Measurements from ENCODE around the gene AOX1. TPM values are rescaled to one million over a fixed set of nuclear protein-coding genes. Genes with fewer than 3 reads are reported as not detected.
"Not testable (repeated sequence)": the region's sequence is repeated elsewhere in the genome, so short reads cannot be mapped to it uniquely, and the experiment has no call there.

Gene AOX1
- total RNA-seq, 2 experiments from 2014 or later, result 0.19 TPM; not detected in 1

- Mint-ChIP-seq H3K4me1 (peaks cover 10% of the 10 kb centered on the region), H3K27ac (no peak overlapping the region), H3K4me3 (no peak overlapping the region), H3K9me3 (no peaks in the 10 kb centered on the region), H3K27me3 (peaks cover 6% of the 10 kb centered on the region), H3K36me3 (no peaks in the 10 kb centered on the region)
- no peak for DNase-seq
These were observed 29.4 kb downstream of the AOX1 start for GRCh38 chr2:200615247-200615646.

- Mint-ChIP-seq H3K4me3 (no peak overlapping the region), H3K4me1 (peaks cover 10% of the 10 kb centered on the region), H3K36me3 (no peaks in the 10 kb centered on the region), H3K27ac (no peak overlapping the region), H3K9me3 (no peaks in the 10 kb centered on the region), H3K27me3 (peaks cover 6% of the 10 kb centered on the region)
- DNase-seq, result no peak
These were observed 30.4 kb downstream of the AOX1 start for GRCh38 chr2:200616193-200616592.

GRCh38 chr2:200616656-200617055 is 30.8 kb downstream of the AOX1 start:
- Mint-ChIP-seq H3K36me3 (no peaks in the 10 kb centered on the region), H3K27ac (no peak overlapping the region), H3K27me3 (peaks cover 6% of the 10 kb centered on the region), H3K4me1 (peaks cover 10% of the 10 kb centered on the region), H3K9me3 (no peaks in the 10 kb centered on the region), H3K4me3 (no peak overlapping the region)
- no peak for DNase-seq

GRCh38 chr2:200617156-200618053 is 31.6 kb downstream of the AOX1 start:
- H3K4me3 Mint-ChIP-seq, result no peak overlapping the region
- H3K9me3 Mint-ChIP-seq, result no peaks in the 10 kb centered on the region
- no peak overlapping the region for H3K27ac Mint-ChIP-seq
- peaks cover 6% of the 10 kb centered on the region for H3K27me3 Mint-ChIP-seq
- peaks cover 10% of the 10 kb centered on the region for H3K4me1 Mint-ChIP-seq
- H3K36me3 Mint-ChIP-seq, result no peaks in the 10 kb centered on the region
- no peak for DNase-seq

- Mint-ChIP-seq H3K36me3 (no peaks in the 10 kb centered on the region), H3K4me3 (no peak overlapping the region), H3K9me3 (no peaks in the 10 kb centered on the region), H3K4me1 (peaks cover 10% of the 10 kb centered on the region), H3K27ac (no peak overlapping the region), H3K27me3 (peaks cover 6% of the 10 kb centered on the region)
- no peak for DNase-seq
These were observed 32.2 kb downstream of the AOX1 start for GRCh38 chr2:200618054-200618419.

DNA sequence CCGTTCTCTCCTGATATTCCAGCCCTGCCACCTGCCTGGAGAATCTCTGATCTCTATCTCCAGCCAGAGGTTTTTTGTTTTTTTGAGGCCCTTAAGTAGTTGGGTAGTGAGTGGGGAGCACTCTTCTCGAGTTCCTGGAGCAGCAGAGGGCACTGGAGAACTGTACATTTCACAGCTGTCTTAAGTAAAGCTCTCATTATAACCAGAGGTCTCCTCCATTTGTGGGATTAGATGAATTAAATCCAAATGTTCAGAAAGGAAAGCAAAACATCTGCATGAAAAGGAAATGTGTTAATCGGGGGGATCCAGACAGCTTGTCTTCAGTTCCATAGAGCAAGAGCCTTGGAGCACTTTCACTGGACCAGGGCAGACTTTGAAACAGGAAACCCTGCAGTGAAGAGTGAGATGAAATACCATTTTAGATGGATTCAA is 32.8 kb downstream of the AOX1 start:
- no peak for DNase-seq
- H3K36me3 Mint-ChIP-seq, result no peaks in the 10 kb centered on the region
- peaks cover 6% of the 10 kb centered on the region for H3K27me3 Mint-ChIP-seq
- no peaks in the 10 kb centered on the region for H3K9me3 Mint-ChIP-seq
- peaks cover 10% of the 10 kb centered on the region for H3K4me1 Mint-ChIP-seq
- H3K27ac Mint-ChIP-seq, result no peak overlapping the region
- no peak overlapping the region for H3K4me3 Mint-ChIP-seq

DNA sequence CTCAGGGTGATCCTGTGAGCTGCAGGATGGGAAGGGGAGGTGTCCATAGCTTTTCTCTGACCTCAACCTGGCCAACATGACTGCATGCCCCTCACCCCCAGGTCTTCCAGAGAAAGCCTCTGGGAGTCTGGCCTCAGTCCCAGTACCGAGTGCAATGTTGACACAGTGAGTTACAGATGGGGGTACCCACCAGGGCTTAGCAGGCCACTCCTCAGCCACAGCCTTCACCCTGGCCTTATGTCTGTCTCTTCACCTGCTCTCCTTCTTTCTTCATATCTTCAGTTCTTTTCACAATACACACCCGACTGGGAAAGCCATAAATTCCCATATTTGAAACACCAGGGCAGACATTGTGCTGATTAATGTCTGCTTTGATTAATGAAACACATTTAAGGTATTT is 33.5 kb downstream of the AOX1 start:
- Mint-ChIP-seq H3K4me3 (no peak overlapping the region), H3K9me3 (no peaks in the 10 kb centered on the region), H3K4me1 (peaks cover 10% of the 10 kb centered on the region), H3K27me3 (peaks cover 5% of the 10 kb centered on the region), H3K36me3 (no peaks in the 10 kb centered on the region), H3K27ac (no peak overlapping the region)
- DNase-seq, result no peak

- no peaks in the 10 kb centered on the region for H3K27me3 Mint-ChIP-seq
- H3K4me1 Mint-ChIP-seq, result peaks cover 10% of the 10 kb centered on the region
- no peaks in the 10 kb centered on the region for H3K36me3 Mint-ChIP-seq
- H3K27ac Mint-ChIP-seq, result no peak overlapping the region
- H3K4me3 Mint-ChIP-seq, result no peak overlapping the region
- H3K9me3 Mint-ChIP-seq, result no peaks in the 10 kb centered on the region
- no peak for DNase-seq
These were observed 35.0 kb downstream of the AOX1 start for GRCh38 chr2:200620606-200621390.

DNA sequence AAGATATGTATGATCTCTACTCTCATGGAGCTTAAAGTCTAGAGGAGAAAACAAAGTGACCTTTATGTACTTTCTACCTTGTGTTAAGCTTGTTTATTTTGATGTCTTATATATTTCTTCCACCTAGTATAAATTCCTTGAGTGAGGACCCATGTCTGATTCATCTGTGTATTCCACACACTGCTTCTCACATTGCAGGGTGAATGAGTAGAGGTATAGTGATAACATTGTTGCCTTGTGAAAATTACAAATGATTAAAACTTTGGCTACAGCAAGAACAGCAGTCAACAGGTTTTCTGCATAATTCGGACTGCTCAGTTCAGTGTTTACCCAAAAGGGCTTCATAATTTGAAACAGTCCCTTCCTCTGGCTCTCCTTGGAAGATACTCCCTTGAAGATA is 36.3 kb downstream of the AOX1 start:
- Mint-ChIP-seq H3K36me3 (no peaks in the 10 kb centered on the region), H3K27ac (no peak overlapping the region), H3K4me3 (no peak overlapping the region), H3K27me3 (no peaks in the 10 kb centered on the region), H3K4me1 (peaks cover 10% of the 10 kb centered on the region), H3K9me3 (no peaks in the 10 kb centered on the region)
- DNase-seq, result no peak

DNA sequence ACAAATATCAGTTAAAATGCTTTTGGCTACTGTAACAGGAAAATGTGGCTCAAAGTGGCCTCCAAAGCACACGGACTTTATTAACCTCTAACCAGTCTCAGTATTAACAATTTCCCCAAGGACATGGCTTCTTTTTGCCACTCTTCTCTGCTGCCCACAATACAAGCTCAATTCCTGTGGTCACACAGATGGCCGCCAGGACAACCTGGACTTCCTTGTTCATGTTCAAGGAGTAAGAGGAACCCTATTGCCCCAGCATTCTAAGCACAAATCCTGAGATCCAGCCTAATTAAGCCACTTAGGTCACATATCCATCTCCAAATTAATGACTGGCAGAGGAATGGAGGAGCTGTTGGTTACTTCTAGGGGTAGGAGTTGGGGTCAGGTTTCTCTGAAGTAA is 38.2 kb downstream of the AOX1 start:
- H3K36me3 Mint-ChIP-seq, result no peaks in the 10 kb centered on the region
- H3K4me3 Mint-ChIP-seq, result no peak overlapping the region
- no peak for DNase-seq
- no peaks in the 10 kb centered on the region for H3K4me1 Mint-ChIP-seq
- peaks cover 5% of the 10 kb centered on the region for H3K27me3 Mint-ChIP-seq
- H3K27ac Mint-ChIP-seq, result no peak overlapping the region
- no peaks in the 10 kb centered on the region for H3K9me3 Mint-ChIP-seq

DNA sequence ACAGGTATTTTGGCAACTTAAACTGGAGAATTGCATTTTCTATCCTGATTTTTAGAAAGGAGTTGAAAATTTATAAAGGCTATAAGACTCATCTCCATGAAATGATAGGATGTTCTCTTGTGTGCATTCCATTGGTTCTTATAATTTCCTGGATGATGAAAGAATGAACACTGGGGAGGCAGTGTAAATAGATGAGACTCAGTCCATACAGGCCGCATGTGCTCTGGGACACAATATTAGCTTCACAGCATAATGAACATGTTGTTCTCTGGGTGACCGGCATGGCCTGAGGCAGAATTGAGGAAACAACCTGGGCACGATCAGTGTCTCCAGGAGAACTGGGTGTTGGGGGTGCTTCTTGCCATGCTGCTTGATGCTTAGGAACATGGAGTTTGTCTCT is 38.8 kb downstream of the AOX1 start:
- Mint-ChIP-seq H3K27me3 (peaks cover 5% of the 10 kb centered on the region), H3K27ac (no peak overlapping the region), H3K9me3 (no peaks in the 10 kb centered on the region), H3K4me3 (no peak overlapping the region), H3K4me1 (no peaks in the 10 kb centered on the region), H3K36me3 (no peaks in the 10 kb centered on the region)
- no peak for DNase-seq

- DNase-seq, result no peak
- Mint-ChIP-seq H3K27ac (no peak overlapping the region), H3K9me3 (no peaks in the 10 kb centered on the region), H3K4me3 (no peak overlapping the region), H3K36me3 (no peaks in the 10 kb centered on the region), H3K4me1 (no peaks in the 10 kb centered on the region), H3K27me3 (peaks cover 5% of the 10 kb centered on the region)
These were observed 39.5 kb downstream of the AOX1 start for GRCh38 chr2:200625282-200625681.

DNA sequence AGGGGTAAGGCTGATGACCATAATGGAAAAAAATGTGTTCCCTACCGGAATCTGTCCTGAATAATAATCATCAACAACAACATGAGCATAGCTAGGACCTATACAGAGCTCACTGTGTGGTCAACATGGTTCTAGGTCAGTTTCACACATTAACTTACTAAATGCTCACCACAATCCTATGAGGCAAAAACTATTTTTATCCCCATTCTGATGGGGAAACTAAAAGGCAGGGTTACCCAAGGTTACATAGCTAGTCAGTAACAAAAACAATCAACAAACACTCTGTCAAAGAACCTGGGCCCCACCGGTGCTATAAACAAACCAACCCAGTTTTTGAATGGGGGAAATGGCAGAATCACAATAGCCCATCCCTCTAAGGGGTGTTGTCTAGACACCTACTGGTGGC is 40.1 kb downstream of the AOX1 start:
- H3K9me3 Mint-ChIP-seq, result no peaks in the 10 kb centered on the region
- peaks cover 5% of the 10 kb centered on the region for H3K27me3 Mint-ChIP-seq
- DNase-seq, result no peak
- H3K27ac Mint-ChIP-seq, result no peak overlapping the region
- H3K4me3 Mint-ChIP-seq, result no peak overlapping the region
- no peaks in the 10 kb centered on the region for H3K36me3 Mint-ChIP-seq
- no peaks in the 10 kb centered on the region for H3K4me1 Mint-ChIP-seq

DNA sequence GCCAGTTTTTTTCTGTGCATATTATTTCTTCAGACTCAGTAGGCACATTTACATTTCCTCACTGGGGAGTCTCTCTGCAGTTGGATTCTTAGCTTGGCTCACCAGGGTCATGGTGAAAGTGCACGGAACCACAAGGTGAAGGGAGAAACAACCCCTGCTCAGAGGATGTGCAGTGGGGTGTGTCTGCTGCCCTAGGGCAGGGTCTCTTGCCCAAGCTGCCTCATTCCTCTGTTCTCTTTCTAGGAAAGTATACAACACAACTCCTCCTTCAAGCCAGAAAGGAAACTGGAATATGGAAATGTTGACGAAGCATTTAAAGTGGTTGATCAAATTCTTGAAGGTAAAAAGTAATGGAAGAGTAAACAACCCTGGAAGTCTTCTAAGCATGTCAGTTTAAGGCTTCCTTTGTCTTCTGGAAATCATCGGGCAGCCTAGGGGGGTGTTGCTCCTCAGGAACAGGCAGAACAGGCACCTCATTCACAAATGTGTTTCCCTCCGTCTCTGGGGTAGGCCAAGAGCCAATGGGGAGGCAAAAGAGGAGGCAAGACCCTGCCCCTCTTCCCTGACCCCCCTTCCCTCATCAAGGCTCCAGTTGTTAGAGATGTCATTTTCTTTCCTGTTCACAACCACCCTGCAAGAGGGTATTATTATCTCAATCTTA is 41.4 kb downstream of the AOX1 start:
- H3K27ac Mint-ChIP-seq, result no peak overlapping the region
- peaks cover 5% of the 10 kb centered on the region for H3K27me3 Mint-ChIP-seq
- H3K36me3 Mint-ChIP-seq, result no peaks in the 10 kb centered on the region
- H3K9me3 Mint-ChIP-seq, result no peaks in the 10 kb centered on the region
- DNase-seq, result no peak
- H3K4me1 Mint-ChIP-seq, result no peaks in the 10 kb centered on the region
- H3K4me3 Mint-ChIP-seq, result no peak overlapping the region

GRCh38 chr2:200628461-200628860 is 42.6 kb downstream of the AOX1 start:
- H3K27ac Mint-ChIP-seq, H3K36me3 Mint-ChIP-seq, H3K27me3 Mint-ChIP-seq, H3K4me1 Mint-ChIP-seq, H3K9me3 Mint-ChIP-seq, H3K4me3 Mint-ChIP-seq, DNase-seq: not testable (repeated sequence)

Measured in activated naive CD8-positive, alpha-beta T cell treated with anti-CD3 and anti-CD28 coated beads for 36 hours (primary cell).